EH (cell line): ENCODE results near the gene ADAMTS2.

Source experiments
- DNase-seq: peaks from one replicate; pipeline ENCODE4 v3.0.0-alpha.2; 2015; ENCODE audit warnings: low read depth

Gene ADAMTS2

DNA sequence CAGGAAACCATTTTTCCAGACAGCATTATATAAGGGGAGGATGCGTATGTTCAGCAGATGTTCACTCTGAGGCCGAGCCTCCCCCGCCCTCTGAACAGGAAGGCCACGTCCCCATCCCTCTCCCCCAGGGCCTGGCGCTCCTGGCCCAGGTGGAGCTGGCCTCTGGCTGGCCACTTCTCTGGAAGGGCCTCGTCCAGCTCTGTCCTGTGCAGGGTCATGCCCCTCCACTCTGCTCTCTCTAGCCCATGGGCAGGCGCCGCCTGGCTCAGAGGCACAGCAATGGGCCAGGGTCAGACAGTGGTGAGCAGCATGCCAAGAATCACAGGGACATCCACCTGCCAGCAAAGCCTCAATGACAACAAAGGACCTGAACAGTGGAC, 34.2 kb downstream of the ADAMTS2 start:
- no peak for DNase-seq

- no peak for DNase-seq
Measured at GRCh38 chr5:179310439-179311090, 34.7 kb downstream of the ADAMTS2 start.

GRCh38 chr5:179309751-179310320, 35.4 kb downstream of the ADAMTS2 start:
- DNase-seq = no peak

DNA sequence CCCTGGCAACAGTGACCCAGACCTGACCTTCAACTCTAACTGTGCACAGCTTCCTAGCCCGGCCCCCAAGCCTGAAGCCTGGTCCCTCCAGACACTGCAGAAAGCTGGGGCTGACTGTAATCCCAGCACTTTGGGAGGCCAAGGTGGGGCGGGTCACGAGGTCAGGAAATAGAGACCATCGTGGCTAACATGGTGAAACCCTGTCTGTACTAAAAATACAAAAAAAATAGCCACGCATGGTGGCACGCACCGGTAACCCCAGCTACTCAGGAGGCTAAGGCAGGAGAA, 35.9 kb downstream of the ADAMTS2 start:
- no peak for DNase-seq

GRCh38 chr5:179308563-179309382, 36.5 kb downstream of the ADAMTS2 start:
- DNase-seq = no peak

DNA sequence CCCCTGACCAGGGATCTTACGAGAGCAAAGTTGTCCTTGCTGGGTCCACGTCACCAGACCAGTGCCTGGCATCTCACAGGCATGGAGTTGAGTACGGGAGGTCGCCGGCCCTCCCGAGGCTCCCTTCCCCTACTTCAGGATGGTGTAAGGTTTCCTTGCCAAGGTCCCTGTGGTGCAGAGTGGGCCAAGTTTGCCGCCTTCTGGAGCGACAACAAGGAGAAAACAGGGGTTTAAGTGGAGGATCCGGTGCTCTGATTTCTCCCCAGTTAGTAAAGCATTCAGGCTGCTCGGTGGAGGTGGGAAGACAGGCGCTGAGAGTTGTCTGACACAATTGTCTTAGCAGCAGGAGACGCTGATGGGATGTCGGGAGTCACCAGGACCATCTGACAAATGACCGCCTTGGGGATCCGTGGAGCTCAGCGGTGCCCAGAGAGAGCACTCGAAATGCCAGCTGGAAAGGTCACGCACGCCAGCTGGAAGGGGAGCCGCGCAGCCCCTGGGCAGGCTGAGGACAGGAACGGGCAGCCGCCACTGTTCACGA, 37.3 kb downstream of the ADAMTS2 start:
- no peak for DNase-seq

GRCh38 chr5:179307013-179307800, 38.1 kb downstream of the ADAMTS2 start:
- DNase-seq = peak; percentile 86

DNA sequence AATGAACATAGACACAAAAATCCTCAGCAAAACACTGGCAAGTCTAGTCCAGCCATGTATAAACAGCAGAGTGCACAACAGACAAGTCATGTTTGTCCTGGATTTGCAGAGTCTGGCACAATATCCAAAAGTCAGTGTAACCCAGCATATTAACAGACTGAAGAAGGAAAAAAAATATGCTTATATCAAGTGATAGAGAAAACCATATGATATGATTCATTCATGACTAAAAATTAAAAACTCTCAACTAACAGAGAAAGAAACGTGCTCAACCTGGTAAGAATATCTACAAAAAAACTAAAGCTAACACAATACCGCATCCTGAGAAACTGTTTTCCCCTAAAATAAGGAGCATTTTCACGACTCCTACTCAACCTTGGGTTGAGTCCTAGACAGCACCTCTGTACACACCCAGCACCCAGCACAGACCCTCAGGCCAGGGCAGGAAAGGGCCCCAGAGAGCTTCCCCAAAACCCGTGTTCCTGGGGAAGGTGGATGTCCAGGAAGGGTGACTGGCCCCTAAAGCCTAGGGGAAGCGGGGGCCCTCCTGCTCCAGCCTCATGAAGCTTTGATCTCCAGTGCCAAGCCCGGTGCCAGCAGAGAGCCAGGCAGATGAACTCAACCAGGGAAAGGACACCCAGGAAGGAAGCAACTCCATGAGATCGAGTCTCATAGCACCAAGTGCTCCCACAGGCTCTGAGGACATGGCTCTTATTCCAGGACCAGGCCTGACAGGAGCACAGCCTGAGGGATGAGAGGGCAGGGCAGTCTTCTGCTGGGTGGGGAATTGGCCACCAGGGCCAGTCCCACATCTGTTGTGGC, 38.9 kb downstream of the ADAMTS2 start:
- DNase-seq = peak; percentile 57

DNA sequence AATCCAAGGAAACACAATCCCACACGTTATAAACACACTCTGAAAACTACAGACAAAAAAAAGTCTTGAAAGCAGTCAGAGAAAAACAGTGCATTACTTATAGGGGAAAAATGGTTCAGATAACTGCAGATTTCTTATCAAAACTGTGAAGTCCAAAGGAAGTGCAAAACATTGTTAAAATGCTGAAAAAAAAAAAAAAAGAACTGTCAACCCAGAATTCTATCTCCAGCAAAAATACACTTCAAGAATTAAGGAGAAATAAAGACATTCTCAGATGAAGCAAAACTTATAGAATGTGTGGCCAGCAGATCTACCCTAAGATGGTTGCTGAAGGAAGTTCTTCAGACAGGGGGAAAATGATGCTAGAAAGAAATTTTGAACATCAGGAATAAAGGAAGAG, 40.4 kb downstream of the ADAMTS2 start:
- no peak for DNase-seq

GRCh38 chr5:179304466-179304865, 40.8 kb downstream of the ADAMTS2 start:
- peak; percentile 99 for DNase-seq

DNA sequence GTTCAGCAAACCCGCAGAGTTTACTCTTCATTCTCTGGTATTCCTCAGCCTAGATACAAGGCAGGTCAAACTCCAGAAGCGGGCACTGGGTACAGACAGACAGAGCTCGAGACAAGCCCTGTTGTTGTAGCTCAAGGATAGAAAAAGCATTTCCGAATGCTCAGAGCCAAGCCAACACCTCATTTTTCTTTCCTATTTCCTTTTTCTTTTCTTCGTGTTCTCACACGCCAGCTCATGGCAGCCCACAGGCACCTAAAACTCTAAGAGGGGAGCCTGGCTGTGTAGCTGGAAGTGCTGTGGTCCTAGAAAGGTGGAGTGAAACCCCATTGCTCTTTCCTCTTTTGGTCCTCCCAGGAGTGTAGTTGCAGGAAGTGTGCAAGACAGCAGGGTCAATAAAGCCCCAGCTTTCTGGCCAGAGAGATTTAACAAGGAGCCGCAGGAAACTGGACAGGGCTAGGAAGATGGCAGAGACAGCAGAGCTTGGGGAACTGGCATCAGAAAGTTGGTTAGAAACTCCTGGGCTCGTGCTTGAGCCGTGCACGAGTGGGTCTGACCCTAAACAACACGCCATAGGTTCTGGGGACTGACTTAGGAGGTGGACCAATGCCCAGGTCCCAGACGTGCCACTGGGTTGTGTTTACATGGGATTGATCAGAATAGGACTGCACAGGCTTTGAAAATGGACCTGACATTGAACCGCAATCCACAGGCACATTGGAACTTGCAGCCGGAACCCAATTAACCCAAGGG, 41.6 kb downstream of the ADAMTS2 start:
- peak; percentile 29 for DNase-seq

DNA sequence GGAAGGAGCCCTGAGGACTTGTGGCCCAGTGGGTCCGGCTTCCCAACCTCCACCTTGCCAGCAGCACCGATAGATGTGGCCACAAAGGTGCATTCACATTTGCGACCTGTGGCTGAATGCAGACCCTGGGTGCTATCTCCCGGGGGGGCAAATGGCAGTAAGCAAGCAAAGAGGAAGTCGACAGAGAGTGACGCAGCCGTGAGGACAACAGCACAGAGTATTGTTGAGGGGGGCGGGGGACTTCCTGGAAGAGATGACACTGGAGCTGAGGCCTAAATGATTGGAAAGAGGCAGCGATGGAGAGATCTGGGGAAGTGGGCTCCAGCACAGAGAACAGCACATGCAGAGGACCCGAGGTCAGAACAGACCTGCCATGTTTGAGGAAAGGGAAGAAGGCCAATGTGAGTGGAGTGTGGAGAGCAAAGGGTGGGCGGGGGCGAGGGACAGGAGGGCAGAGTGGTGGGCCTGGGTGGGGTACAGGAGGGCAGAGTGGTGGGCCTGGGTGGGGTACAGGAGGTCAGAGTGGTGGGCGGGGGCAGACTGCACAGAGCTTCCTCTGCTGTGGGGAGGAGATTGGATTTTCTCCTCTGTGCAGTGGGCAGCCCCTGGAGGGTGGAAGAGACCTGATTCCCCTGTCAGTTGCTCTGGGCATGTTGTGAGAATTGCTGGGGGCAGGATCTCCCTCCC, 42.6 kb downstream of the ADAMTS2 start:
- DNase-seq = no peak

GRCh38 chr5:179301796-179302195, 43.5 kb downstream of the ADAMTS2 start:
- DNase-seq = no peak

- no peak for DNase-seq
Measured at GRCh38 chr5:179301376-179301775, 43.9 kb downstream of the ADAMTS2 start.

- DNase-seq = no peak
Measured at GRCh38 chr5:179300581-179301180, 44.6 kb downstream of the ADAMTS2 start.

DNA sequence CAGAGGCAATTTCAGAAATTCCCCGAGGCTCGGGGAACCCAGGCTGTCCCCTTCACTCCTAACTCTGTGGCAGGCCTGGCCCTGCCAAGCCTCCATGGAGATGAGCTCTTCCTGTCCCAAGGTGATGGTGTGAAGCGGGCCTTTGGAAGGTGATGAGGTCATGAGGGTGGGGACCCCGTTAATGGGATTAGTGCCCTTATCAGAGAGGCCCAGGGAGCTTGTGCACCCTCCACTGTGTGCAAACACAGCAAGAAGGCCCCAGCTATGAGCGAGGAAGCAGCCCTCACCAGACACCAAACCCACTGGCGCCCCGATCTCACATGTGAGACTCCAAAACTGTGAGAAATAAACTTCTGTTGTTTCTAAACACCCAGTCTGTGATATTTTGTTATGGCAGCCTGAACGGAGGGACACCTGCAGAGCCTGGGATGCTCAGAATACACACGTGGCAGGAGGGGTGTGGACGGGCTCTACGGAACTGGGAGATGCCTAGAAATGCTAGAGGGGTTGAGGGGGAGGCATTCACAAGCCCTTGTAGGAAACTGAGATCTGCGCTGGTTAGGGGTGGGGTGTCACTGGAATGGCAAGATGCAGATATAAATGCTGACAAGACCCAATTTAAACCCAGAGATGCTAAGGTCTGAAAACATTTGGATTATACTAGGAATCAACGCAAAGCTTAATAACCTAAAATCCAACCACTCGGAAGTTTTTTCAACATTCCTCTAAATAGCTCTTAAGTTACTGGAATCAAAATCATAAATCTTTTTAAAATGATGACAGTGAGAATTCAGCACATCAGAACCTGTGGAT, 46.9 kb downstream of the ADAMTS2 start:
- no peak for DNase-seq

DNA sequence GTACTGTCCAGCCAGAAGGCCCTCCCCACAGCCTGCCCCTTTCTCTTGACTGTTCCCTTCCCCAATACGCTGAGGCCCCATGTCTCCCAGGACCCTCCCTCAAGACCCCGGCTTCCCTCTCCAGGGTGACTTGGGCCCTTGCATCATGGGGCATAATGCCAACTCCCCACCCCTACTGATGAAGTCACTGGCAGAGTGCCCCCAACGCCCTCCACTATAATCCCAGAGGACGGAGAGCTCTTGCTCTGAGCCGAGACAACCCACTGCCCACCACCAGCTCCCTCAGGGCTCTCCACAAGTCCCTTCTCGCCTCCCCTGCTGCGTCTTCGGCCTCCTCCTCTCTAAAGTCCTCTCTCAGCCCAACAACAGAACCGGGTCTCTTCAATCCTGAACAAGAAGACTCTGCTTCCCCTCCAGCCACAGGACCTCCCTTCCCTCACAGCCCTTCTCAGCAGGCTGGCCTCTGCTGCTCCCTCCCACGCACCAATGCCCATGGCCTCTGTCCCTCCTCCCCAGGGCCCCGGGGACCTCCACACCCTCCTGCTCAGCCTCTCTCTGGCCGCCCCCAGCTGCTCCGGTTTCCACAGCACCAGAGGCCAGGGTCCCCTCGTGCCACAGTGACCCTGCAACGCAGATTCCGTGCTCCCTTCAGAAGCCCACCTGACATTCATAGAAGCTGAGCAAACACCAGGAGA, 47.6 kb downstream of the ADAMTS2 start:
- no peak for DNase-seq

DNA sequence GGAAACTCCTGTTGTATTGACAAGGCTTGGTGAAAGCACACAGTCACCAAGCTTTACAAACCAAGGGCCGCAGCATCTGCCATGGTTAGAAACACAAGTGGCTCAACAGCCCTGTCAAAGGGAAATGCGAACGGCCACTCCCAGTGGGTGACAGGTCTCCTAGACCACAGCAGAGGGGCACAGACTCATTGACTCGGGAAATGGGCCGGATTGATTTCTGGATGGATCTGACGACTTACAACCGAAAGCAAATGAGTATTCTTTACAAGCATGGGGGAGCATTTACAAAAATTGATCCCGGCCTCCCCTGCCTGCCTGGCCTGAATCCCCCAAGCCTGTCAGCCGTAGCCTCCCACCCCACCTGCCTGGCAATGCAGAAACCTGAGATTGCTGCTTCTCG, 48.2 kb downstream of the ADAMTS2 start:
- no peak for DNase-seq
